NAMALWA (cell line): ENCODE data around the gene TWIST2.

Experiments
- DNase-seq: peaks from one replicate; pipeline ENCODE4 v3.0.0-alpha.2; 2015; ENCODE audit warnings: low spot score

Gene TWIST2

GRCh38 chr2:238847841-238848690 lies at the start of gene TWIST2:
Gene TWIST2, plus strand, starts transcription at chr2:238848085. Its CDS starts 131 bp downstream, at chr2:238848216.
- no peak for DNase-seq

- no peak for DNase-seq
Measured at GRCh38 chr2:238801791-238802190, 46.1 kb upstream of the TWIST2 start.

- no peak for DNase-seq
Measured at GRCh38 chr2:238802957-238803356, 44.9 kb upstream of the TWIST2 start.

- DNase-seq, result no peak
Measured at GRCh38 chr2:238803996-238804870, 43.7 kb upstream of the TWIST2 start.

GRCh38 chr2:238808761-238809160 lies 39.1 kb upstream of the TWIST2 start:
- DNase-seq, result no peak

- DNase-seq, result no peak
Measured at GRCh38 chr2:238810321-238810720, 37.6 kb upstream of the TWIST2 start.

- no peak for DNase-seq
Measured at GRCh38 chr2:238811293-238811692, 36.6 kb upstream of the TWIST2 start.

GRCh38 chr2:238811759-238812158 lies 36.1 kb upstream of the TWIST2 start:
- DNase-seq, result no peak

- no peak for DNase-seq
Measured at GRCh38 chr2:238813109-238813508, 34.8 kb upstream of the TWIST2 start.

GRCh38 chr2:238814815-238815214 lies 33.1 kb upstream of the TWIST2 start:
- no peak for DNase-seq

- no peak for DNase-seq
Measured at GRCh38 chr2:238816291-238816690, 31.6 kb upstream of the TWIST2 start.

- DNase-seq, result no peak
Measured at GRCh38 chr2:238817382-238817781, 30.5 kb upstream of the TWIST2 start.

GRCh38 chr2:238817891-238818290 lies 30.0 kb upstream of the TWIST2 start:
- DNase-seq, result no peak

- DNase-seq, result no peak
Measured at GRCh38 chr2:238818561-238818960, 29.3 kb upstream of the TWIST2 start.

- DNase-seq, result no peak
Measured at GRCh38 chr2:238820197-238820596, 27.7 kb upstream of the TWIST2 start.

GRCh38 chr2:238820916-238821315 lies 27.0 kb upstream of the TWIST2 start:
- no peak for DNase-seq

GRCh38 chr2:238821391-238821790 lies 26.5 kb upstream of the TWIST2 start:
- DNase-seq, result no peak

GRCh38 chr2:238821944-238822670 lies 25.8 kb upstream of the TWIST2 start:
- no peak for DNase-seq

- DNase-seq, result no peak
Measured at GRCh38 chr2:238822955-238823354, 24.9 kb upstream of the TWIST2 start.

GRCh38 chr2:238831177-238831576 lies 16.7 kb upstream of the TWIST2 start:
- no peak for DNase-seq

GRCh38 chr2:238834982-238835381 lies 12.9 kb upstream of the TWIST2 start:
- no peak for DNase-seq

- no peak for DNase-seq
Measured at GRCh38 chr2:238835726-238836301, 12.1 kb upstream of the TWIST2 start.
